ENCODE results near the gene LYPLAL1.

LYPLAL1 gene

DNA sequence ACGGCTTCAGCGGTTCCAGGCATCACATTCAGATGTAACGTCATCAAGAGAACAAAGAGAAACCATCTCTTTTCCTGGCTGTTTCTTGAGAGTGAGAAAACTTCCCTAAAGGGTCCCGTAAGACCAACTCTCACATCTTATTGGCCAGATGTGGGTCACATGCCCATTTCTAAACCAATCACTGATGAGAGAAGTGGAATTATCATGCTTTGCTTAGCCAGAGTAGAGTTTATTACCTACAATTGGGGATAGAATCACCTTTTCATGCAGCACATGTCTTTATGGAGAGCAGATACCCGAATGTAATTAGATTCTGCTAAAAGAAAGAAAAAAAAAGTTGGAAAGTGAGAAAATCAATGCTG lies 54.4 kb downstream of the LYPLAL1 start:
- Histone ChIP-seq H3K9me3 (ENCODE audit: severe bottlenecking) (no peaks in the 10 kb centered on the region), H3K36me3 (no peaks in the 10 kb centered on the region), H3K4me3 (ENCODE audit: low read depth, low read length) (no peak overlapping the region), H3K27me3 (ENCODE audit: insufficient read depth, low read depth, severe bottlenecking) (no peaks in the 10 kb centered on the region), H3K27ac (no peak overlapping the region)
- TF ChIP-seq, protein P1, sequence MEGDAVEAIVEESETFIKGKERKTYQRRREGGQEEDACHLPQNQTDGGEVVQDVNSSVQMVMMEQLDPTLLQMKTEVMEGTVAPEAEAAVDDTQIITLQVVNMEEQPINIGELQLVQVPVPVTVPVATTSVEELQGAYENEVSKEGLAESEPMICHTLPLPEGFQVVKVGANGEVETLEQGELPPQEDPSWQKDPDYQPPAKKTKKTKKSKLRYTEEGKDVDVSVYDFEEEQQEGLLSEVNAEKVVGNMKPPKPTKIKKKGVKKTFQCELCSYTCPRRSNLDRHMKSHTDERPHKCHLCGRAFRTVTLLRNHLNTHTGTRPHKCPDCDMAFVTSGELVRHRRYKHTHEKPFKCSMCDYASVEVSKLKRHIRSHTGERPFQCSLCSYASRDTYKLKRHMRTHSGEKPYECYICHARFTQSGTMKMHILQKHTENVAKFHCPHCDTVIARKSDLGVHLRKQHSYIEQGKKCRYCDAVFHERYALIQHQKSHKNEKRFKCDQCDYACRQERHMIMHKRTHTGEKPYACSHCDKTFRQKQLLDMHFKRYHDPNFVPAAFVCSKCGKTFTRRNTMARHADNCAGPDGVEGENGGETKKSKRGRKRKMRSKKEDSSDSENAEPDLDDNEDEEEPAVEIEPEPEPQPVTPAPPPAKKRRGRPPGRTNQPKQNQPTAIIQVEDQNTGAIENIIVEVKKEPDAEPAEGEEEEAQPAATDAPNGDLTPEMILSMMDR (IDR thresholded peaks at IDR 0.05; ENCODE audit: low read depth, low read length): no peak
- no peak for DNase-seq

DNA sequence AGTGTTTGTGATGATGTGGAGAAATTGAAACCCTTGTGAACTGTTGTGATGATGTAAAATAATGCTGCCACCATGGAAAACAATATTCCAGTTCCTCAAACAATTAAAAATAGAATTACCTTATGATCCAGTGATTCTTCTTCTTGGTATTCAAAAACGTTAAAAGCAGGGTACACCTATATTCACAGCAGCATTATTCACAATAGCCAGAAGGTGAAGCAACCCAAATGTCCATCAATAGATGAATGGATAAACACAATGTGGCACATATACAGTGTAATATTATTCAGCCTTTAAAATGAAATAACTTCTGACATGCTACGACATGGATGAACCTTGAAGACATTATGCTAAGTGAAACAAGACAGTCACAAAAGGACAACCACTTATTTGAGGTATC lies 59.2 kb downstream of the LYPLAL1 start:
- TF ChIP-seq, protein P1 (IDR thresholded peaks at IDR 0.05; ENCODE audit: low read depth, low read length): no peak
- Histone ChIP-seq H3K27me3 (ENCODE audit: insufficient read depth, low read depth, severe bottlenecking) (no peaks in the 10 kb centered on the region), H3K4me3 (ENCODE audit: low read depth, low read length) (no peak overlapping the region), H3K9me3 (ENCODE audit: severe bottlenecking) (no peaks in the 10 kb centered on the region), H3K36me3 (no peaks in the 10 kb centered on the region), H3K27ac (no peak overlapping the region)
- no peak for DNase-seq

DNA sequence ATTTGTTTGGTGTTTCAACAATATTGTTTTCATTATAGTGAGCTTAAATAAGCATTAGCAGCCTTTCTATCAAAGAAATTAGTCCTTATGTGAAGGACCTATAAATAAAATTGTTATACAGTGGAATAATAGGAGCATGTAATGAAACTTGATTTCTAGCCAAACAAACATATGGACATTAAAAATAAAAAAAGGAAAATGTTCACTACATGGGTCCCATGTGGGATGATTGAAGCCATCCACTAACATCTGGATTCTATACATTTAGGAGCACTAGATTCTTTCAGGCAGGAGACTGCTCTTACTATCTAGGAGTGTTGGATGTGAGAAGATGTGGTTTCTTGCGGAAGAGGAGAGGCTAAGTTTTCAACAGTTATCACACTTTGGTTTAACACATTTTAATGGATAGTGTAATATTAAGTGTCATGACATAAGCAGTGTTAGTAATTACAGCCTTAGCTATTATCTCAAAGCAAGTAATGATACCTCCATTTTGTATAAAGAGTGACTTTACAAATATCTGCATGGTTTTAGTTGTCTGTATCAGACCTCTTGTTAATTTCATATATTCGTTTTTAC lies 62.3 kb downstream of the LYPLAL1 start:
- no peaks in the 10 kb centered on the region for H3K27me3 ChIP-seq (ENCODE audit: insufficient read depth, low read depth, severe bottlenecking)
- DNase-seq: no peak
- H3K27ac ChIP-seq: no peak overlapping the region
- TF ChIP-seq, protein P1 (IDR thresholded peaks at IDR 0.05; ENCODE audit: low read depth, low read length): no peak
- no peaks in the 10 kb centered on the region for H3K9me3 ChIP-seq (ENCODE audit: severe bottlenecking)
- no peak overlapping the region for H3K4me3 ChIP-seq (ENCODE audit: low read depth, low read length)
- no peaks in the 10 kb centered on the region for H3K36me3 ChIP-seq

DNA sequence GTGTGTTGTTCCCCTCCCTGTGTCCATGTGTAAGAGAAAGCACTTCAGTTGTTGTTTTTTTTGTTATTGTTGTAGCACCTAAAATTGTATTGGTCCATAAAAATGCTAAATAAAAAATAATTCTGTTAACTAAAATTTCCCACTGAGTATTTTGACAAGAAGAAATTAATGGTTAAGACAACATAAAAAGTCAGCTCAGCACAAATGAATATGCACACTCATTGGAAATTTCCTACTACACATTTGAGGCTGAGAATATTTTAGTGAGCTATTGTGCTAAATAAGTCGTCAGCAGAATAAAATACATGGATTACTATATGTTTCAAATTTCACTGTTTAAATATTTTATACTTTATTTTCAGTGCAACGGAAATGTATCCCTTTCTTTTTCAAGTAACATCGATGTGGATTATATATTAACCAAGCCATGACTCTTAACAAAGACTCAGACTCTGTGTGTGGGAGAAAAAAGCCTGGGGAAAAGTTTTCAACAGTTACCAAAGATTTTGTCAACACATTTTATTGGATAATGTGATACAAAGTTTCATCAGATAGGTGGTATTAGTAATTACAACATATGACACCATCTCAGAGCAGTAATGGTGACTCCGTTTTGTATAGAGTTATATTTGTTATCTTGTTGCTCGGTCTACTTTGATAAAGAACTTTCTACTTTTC lies 63.4 kb downstream of the LYPLAL1 start:
- Histone ChIP-seq H3K4me3 (ENCODE audit: low read depth, low read length) (no peak overlapping the region), H3K9me3 (ENCODE audit: severe bottlenecking) (no peaks in the 10 kb centered on the region), H3K36me3 (no peaks in the 10 kb centered on the region), H3K27me3 (ENCODE audit: insufficient read depth, low read depth, severe bottlenecking) (no peaks in the 10 kb centered on the region), H3K27ac (no peak overlapping the region)
- TF ChIP-seq, protein P1 (IDR thresholded peaks at IDR 0.05; ENCODE audit: low read depth, low read length): no peak
- DNase-seq: no peak

DNA sequence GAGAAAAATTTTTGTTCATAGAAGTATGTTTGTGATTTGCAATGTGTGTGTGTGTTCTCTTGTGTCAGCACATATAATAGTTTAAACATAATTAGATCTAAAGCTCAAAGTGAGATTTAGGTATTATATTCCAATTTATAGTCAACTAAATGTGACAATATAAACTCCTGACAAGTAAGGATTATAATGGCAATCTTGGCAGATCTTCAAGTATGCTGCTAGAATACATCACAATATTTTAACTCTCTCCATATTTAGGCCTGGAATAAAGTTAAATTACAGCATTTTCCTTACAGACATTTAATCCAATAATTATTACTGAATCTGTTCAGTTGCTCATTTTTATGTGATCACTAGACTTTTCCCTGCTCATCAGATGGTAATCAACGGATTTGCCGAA lies 65.8 kb downstream of the LYPLAL1 start:
- Histone ChIP-seq H3K27me3 (ENCODE audit: insufficient read depth, low read depth, severe bottlenecking) (no peaks in the 10 kb centered on the region), H3K36me3 (no peaks in the 10 kb centered on the region), H3K9me3 (ENCODE audit: severe bottlenecking) (no peaks in the 10 kb centered on the region), H3K27ac (no peak overlapping the region), H3K4me3 (ENCODE audit: low read depth, low read length) (no peak overlapping the region)
- DNase-seq: no peak
- TF ChIP-seq, protein P1 (IDR thresholded peaks at IDR 0.05; ENCODE audit: low read depth, low read length): no peak

DNA sequence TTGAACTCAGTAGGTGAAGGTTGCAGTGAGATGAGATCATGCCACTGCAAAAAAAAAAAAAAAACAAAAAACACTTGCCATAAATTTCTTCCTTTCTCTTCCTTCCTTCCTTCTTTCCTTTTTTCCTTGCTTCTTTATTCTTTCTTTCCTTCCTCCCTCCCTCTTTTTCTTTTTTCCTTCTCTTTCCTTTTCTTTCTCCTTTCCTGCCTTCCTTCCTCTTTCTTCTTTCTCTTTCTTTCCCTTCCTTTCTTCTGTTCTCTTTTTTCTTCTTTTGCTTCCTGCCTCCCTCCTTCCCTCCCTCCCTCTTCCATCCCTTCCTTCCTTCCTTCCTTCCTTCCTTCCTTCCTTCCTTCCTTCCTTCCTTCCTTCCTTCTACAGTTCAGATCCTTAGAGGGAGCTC lies 71.2 kb downstream of the LYPLAL1 start:
- Histone ChIP-seq H3K27me3 (ENCODE audit: insufficient read depth, low read depth, severe bottlenecking) (no peaks in the 10 kb centered on the region), H3K27ac (no peak overlapping the region), H3K36me3 (no peaks in the 10 kb centered on the region), H3K9me3 (ENCODE audit: severe bottlenecking) (no peaks in the 10 kb centered on the region), H3K4me3 (ENCODE audit: low read depth, low read length) (no peak overlapping the region)
- no peak for DNase-seq
- TF ChIP-seq, protein P1 (IDR thresholded peaks at IDR 0.05; ENCODE audit: low read depth, low read length): no peak

All from WERI-Rb-1 (cell line).